Fibroblast of mammary gland (primary cell): Measurements from ENCODE around the gene AVPI1.
A peak's percentile ranks its signal among the peaks of the same experiment; 100 is the strongest.
"Not testable (repeated sequence)": the region's sequence is repeated elsewhere in the genome, so short reads cannot be mapped to it uniquely, and the experiment has no call there.

Source experiments
- DNase-seq: peaks from one replicate; pipeline ENCODE4 v3.0.0-alpha.2; 2010; ENCODE audit warnings: low read depth
- H3K4me3 ChIP-seq: 2 replicates; pipeline ENCODE4 v1.5.1; 2011; ENCODE audit warnings: low read depth, mild to moderate bottlenecking, low read length, moderate library complexity; ENCODE audit not compliant: control insufficient read depth
- TF ChIP-seq, protein P1 (sequence below): conservative IDR thresholded peaks from 2 replicates; pipeline ENCODE4 v1.5.1; 2011; ENCODE audit warnings: low read depth, low read length, inconsistent platforms; ENCODE audit not compliant: control insufficient read depth, insufficient read depth

The AVPI1 gene

DNA sequence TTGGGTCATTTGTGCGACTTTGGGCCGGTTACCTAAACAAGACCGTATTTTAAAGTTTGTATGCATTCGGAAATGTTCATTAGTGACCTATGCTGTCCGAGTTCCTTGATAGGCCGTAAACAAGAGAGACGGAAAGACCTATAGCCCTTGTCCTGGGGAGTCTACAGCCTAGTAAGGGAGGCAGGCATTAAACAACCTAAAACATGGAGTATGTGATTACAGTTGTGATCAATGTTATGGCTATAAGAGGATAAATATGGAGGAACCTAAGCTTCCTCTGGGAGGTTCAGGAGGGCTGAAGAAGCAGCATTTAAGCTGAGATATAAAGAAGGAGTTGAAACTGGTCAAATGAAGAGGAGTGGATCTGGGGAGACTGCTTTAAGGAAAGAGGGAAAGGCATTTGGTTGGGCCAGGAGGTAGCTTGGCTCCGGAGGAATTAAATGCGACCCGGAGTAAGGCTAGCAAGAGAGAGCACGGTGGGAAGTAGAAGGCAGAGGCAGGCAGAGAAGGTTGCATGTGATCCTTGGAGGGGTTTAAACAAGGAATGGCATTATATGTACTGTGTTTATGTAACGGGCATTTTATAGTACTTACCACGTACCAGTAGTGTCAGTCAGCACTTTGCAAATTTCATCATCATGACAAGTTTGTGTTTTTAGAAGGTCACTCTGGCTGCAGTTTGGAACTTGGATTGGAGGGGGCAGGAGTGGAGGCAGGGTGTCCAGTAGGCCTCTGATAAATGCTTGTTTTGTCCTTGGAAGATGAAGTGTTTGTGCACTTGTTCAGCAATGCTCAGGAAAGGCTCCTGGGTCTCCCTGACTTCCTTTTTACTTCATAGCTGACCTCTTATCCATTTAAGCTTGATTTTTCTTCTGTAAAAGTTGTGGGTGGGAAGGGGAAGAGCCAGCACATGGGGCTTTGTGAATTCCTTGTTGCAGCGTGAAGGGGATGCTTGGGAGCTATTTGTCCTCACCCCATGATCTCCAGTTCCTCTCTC lies 1.0 kb upstream of the AVPI1 start:
- no peak overlapping the region for H3K4me3 ChIP-seq
- peak; percentile 90 for DNase-seq
- TF ChIP-seq, protein P1, sequence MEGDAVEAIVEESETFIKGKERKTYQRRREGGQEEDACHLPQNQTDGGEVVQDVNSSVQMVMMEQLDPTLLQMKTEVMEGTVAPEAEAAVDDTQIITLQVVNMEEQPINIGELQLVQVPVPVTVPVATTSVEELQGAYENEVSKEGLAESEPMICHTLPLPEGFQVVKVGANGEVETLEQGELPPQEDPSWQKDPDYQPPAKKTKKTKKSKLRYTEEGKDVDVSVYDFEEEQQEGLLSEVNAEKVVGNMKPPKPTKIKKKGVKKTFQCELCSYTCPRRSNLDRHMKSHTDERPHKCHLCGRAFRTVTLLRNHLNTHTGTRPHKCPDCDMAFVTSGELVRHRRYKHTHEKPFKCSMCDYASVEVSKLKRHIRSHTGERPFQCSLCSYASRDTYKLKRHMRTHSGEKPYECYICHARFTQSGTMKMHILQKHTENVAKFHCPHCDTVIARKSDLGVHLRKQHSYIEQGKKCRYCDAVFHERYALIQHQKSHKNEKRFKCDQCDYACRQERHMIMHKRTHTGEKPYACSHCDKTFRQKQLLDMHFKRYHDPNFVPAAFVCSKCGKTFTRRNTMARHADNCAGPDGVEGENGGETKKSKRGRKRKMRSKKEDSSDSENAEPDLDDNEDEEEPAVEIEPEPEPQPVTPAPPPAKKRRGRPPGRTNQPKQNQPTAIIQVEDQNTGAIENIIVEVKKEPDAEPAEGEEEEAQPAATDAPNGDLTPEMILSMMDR = peak; percentile 2

DNA sequence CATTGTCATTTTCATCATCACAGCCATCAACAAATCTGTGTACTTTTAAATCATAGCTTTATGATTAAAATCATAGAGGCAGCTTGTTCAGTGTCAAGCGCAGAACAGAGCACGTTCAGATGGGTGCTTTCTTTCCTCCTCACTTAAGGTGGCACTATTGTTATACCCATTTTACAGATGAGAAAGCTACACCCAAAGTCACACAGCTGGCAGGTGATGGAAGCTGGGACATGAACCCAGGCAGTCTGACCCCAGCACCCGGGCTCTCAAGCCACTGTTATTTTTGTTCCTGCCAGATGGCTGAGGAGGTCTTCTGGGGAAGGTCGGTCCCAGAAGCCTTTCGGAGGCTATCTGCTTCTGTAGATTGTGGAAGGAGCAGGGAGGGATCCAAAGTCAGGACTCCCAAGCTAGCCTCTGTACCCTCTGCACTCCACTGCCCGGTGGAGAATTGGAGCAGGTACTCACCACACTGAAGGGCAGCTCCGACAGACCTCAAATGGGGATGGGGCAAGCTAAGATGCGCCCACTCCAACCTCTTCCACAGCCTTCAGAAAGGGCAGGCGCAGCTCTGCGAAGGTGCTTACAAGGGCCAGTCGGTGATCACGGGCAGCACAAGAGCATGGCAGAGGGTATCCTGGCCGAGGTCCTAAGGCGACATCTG lies 610 bp downstream of the AVPI1 start:
- peak overlapping the region; percentile 75 for H3K4me3 ChIP-seq
- TF ChIP-seq, protein P1 = no peak
- peak; percentile 13 for DNase-seq

DNA sequence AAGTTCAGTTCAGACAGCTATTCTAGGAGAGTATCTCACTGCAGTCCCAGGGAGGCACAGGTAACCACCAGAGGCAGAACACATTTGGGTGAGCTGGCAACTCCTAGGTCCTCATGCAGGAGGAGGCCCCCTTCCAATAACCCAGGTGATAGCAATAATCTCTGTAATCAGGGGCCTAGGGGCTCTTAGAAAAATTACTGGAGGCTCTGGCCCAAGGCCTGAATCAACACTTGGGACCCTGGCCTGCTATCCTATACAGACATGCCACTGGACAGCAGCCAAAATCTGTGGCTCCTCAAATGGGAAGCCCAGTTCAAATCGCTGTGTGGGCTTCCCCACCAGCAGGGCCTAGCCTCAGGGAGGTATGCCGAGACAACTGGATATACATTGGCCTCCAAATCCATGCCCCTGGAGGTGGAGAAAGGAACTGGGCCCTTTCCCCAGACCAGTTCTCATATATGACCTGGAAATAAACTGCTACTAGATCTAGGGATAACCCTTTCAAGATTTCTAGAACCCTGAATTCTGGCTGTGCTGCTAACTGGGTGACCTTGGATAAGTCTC lies 1.6 kb downstream of the AVPI1 start:
- TF ChIP-seq, protein P1 = peak; percentile 35
- H3K4me3 ChIP-seq = peak overlapping the region; percentile 25
- peak; percentile 23 for DNase-seq

DNA sequence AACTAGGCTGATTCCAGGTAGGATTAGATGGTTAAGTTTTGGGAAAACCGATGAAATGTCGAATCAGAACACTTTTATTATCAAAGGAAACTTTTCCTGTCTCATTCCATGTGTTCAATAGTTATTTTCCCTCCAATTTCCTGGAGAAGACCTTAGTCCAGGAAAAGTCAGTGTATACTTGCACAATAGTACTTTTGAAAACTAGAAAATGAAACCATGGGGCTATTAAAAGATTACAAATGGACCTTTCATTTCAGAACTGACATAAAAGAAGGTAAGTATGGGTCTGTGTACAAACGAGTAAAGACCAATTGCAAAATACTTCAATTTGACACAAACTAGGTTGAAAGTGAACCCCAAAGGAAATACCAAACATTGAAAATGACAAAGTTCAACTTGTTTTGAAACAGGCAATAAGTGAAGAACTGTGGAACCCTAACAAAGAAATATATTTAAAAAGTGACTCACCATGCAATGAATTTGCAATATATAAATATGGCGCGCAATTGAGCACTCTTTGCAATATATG lies 2.1 kb downstream of the AVPI1 start:
- TF ChIP-seq, protein P1 = no peak
- H3K4me3 ChIP-seq = peak overlapping the region; percentile 1
- peak; percentile 14 for DNase-seq

DNA sequence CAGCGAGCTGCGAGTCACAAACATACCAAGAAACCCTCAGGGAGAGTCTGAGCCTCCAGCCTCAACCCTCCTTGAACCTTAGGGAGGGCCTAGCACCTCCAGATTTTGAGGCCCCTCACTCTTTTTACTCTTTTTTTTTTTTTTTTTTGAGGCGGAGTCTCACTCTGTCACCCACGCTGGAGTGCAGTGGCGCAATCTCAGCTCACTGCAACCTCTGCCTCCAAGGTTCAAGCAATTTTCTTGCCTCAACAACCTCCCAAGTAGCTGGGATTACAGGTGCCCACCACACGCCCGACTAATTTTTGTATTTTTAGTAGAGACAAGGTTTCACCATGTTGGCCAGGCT lies 2.7 kb downstream of the AVPI1 start:
- H3K4me3 ChIP-seq = not testable (repeated sequence)

DNA sequence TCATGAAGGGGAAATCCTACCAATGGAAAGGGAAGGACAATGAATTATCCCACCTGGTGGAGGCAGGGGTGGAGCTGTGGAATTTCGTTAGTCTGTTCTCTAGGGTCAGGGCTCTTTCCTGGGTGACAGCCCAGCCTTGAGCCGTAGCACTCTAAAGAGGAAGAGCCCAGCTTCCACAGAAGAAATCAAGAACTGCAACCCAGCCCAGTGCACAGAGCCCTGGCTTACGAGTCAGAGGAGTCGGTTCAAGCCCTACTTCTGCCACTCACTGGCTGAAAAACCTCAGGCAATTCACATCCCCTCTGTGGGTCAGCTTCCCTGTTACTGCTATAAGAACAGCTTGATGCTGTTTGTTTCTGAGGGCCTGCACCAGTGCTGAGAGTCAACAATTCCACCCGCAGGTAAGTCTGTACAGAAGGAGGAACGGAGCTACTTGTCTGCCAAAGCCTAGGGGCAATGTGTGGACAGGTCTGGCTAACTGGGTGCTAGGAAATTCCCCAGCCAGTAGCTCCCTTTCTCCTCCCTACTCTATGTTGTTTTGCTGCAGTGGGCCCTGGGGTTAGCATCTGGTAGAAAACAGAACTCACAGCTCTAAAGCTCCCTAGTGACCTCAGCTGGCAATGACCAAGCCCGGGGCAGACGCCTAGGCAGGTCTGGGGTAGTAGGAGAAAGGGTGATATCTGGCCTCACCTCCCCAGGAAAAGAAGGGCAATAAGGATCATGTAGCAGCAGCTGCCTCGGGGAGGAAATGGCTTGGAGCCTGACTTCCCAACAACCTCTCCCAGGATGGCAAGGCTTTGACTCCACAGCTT lies 3.3 kb downstream of the AVPI1 start:
- TF ChIP-seq, protein P1 = no peak
- no peak overlapping the region for H3K4me3 ChIP-seq
- peak; percentile 72 for DNase-seq

More for the DNA sequence above, 2.7 kb downstream of the AVPI1 start:
- DNase-seq = not testable (repeated sequence)
